Breast epithelium (tissue), 4 donors: ENCODE results near the gene BMPER. TPM values are rescaled to one million over a fixed set of nuclear protein-coding genes. Genes with fewer than 3 reads are reported as not detected.

Experiments used
- DNase-seq, 2 donors: peaks; one replicate each; pipeline ENCODE4 v3.0.0-alpha.2; 2019; ENCODE audit warnings: low spot score in 2 of 2
- H3K27ac ChIP-seq, 2 donors: fragments of 200-600 bp; sonication (generic) in 1 of 2; one replicate each; pipeline ENCODE4 v1.5.1; 2016 to 2019; ENCODE audit warnings: mild to moderate bottlenecking in 1 of 2
- H3K27me3 ChIP-seq, 2 donors: fragments of 200-600 bp; sonication (generic) in 1 of 2; one replicate each; pipeline versions ENCODE4 v1.5.1 to v1.6.0; 2017 to 2019; ENCODE audit warnings: control low read depth in 1 of 2, mild to moderate bottlenecking in 1 of 2
- H3K36me3 ChIP-seq: fragments of 200-600 bp; one replicate; pipeline ENCODE4 v1.5.1; 2019
- H3K4me1 ChIP-seq, 2 donors: fragments of 200-600 bp; sonication (generic); one replicate each; pipeline ENCODE4 v1.5.1; 2016 to 2019; ENCODE audit warnings: control low read depth in 1 of 2
- H3K4me3 ChIP-seq, 3 donors: fragments of 200-600 bp; sonication (generic); 1 replicate in 2 of 3; 2 replicates in 1 of 3; pipeline ENCODE4 v1.5.1; 2016 to 2019; ENCODE audit warnings: mild to moderate bottlenecking in 3 of 3, moderate library complexity in 2 of 3
- H3K9me3 ChIP-seq, 2 donors: fragments of 200-600 bp; sonication (generic) in 1 of 2; one replicate each; pipeline ENCODE4 v1.5.1; 2016 to 2019; ENCODE audit warnings: control low read depth in 1 of 2
- CTCF ChIP-seq, 3 donors: fragments of 450-650 bp; IDR thresholded peaks; one replicate each; pipeline ENCODE4 v1.5.1; 2016 to 2017; ENCODE audit warnings: antibody characterized with exemption in 3 of 3, mild to moderate bottlenecking in 3 of 3, moderate library complexity in 3 of 3
- POLR2A ChIP-seq: fragments of 450-650 bp; IDR thresholded peaks from one replicate; pipeline ENCODE4 v1.6.1; 2016; ENCODE audit warnings: antibody characterized with exemption, mild to moderate bottlenecking, moderate library complexity
- POLR2AphosphoS5 ChIP-seq, 3 donors: sonication (generic); formaldehyde crosslinking; IDR thresholded peaks; one replicate each; pipeline ENCODE4 v1.6.1; 2017; ENCODE audit warnings: antibody characterized with exemption in 3 of 3
- intact Hi-C: fragments of 100-400 bp; cut with DNase I; formaldehyde crosslinking; loops from one replicate; pipeline ENCODE4 v1.15.1; 2023; ENCODE audit warnings: low total_unique reads
- total RNA-seq, 3 donors: library from RNA; depleted of rRNA; stranded (reverse); fragments of >200 nt; gene quantifications; one replicate each; pipeline ENCODE4 v1.1.0, GENCODE V29; 2016

Gene BMPER
- total RNA-seq, 3 donors from 2014 or later, result 1.6 to 6.9 (median 2.0) TPM

GRCh38 chr7:34136698-34137097, 231.4 kb downstream of the BMPER start:
- Histone ChIP-seq H3K9me3 (no peaks in the 10 kb centered on the region), H3K27me3 (no peaks in the 10 kb centered on the region), H3K27ac (no peak overlapping the region), H3K4me1 (no peaks in the 10 kb centered on the region), H3K36me3 (no peaks in the 10 kb centered on the region), H3K4me3 (no peak overlapping the region)
- intact Hi-C loops, result loop anchor here (10.0 kb wide), 1 partner anchor 2002 kb away; no protein-coding TSS in a partner anchor
- no peak for DNase-seq
- TF ChIP-seq POLR2AphosphoS5 (IDR thresholded peaks at IDR 0.05) (no peak), CTCF (IDR thresholded peaks at IDR 0.05) (no peak), POLR2A (no peak)

GRCh38 chr7:34137176-34137575, 231.8 kb downstream of the BMPER start:
- Histone ChIP-seq H3K9me3 (no peaks in the 10 kb centered on the region), H3K4me3 (no peak overlapping the region), H3K27ac (no peak overlapping the region), H3K36me3 (no peaks in the 10 kb centered on the region), H3K27me3 (no peaks in the 10 kb centered on the region), H3K4me1 (no peaks in the 10 kb centered on the region)
- no peak for TF ChIP-seq POLR2AphosphoS5 (IDR thresholded peaks at IDR 0.05)
- TF ChIP-seq CTCF (IDR thresholded peaks at IDR 0.05), result no peak
- no peak for TF ChIP-seq POLR2A
- intact Hi-C loops, result loop anchor here (10.0 kb wide), 1 partner anchor 2002 kb away; no protein-coding TSS in a partner anchor
- no peak for DNase-seq

GRCh38 chr7:34138483-34138882, 233.1 kb downstream of the BMPER start:
- Histone ChIP-seq H3K36me3 (no peaks in the 10 kb centered on the region), H3K27me3 (no peaks in the 10 kb centered on the region), H3K27ac (no peak overlapping the region), H3K9me3 (no peaks in the 10 kb centered on the region), H3K4me1 (no peaks in the 10 kb centered on the region), H3K4me3 (no peak overlapping the region)
- DNase-seq, result no peak
- TF ChIP-seq CTCF (IDR thresholded peaks at IDR 0.05) (no peak), POLR2AphosphoS5 (IDR thresholded peaks at IDR 0.05) (no peak), POLR2A (no peak)
- intact Hi-C loops, result loop anchor here (10.0 kb wide), 1 partner anchor 2004 kb away; no protein-coding TSS in a partner anchor

GRCh38 chr7:34139086-34139485, 233.7 kb downstream of the BMPER start:
- no peak for TF ChIP-seq CTCF (IDR thresholded peaks at IDR 0.05)
- no peak for TF ChIP-seq POLR2AphosphoS5 (IDR thresholded peaks at IDR 0.05)
- TF ChIP-seq POLR2A, result no peak
- DNase-seq, result no peak
- Histone ChIP-seq H3K4me3 (no peak overlapping the region), H3K4me1 (no peaks in the 10 kb centered on the region), H3K27ac (no peak overlapping the region), H3K36me3 (no peaks in the 10 kb centered on the region), H3K9me3 (no peaks in the 10 kb centered on the region), H3K27me3 (no peaks in the 10 kb centered on the region)
- intact Hi-C loops, result loop anchor here (10.0 kb wide), 1 partner anchor 2004 kb away; no protein-coding TSS in a partner anchor

GRCh38 chr7:34140066-34140465, 234.7 kb downstream of the BMPER start:
- Histone ChIP-seq H3K27ac (no peak overlapping the region), H3K9me3 (no peaks in the 10 kb centered on the region), H3K36me3 (no peaks in the 10 kb centered on the region), H3K27me3 (no peaks in the 10 kb centered on the region), H3K4me1 (no peaks in the 10 kb centered on the region), H3K4me3 (no peak overlapping the region)
- DNase-seq, result no peak
- TF ChIP-seq POLR2AphosphoS5 (IDR thresholded peaks at IDR 0.05) (no peak), POLR2A (no peak), CTCF (IDR thresholded peaks at IDR 0.05) (no peak)
- intact Hi-C loops, result no loop called here
